K562 (cell line): Measurements from ENCODE around the gene IRF2BP1. TPM values are rescaled to one million over a fixed set of nuclear protein-coding genes. Genes with fewer than 3 reads are reported as not detected.
"Not testable (repeated sequence)": the region's sequence is repeated elsewhere in the genome, so short reads cannot be mapped to it uniquely, and the experiment has no call there.

Source experiments
- ATAC-seq: fragments of 200-7000 bp; cut with Tn5 transposase; 3 replicates; pipeline ENCODE4 v1.9.1; 2020; ENCODE audit warnings: moderate library complexity
- BruUV-seq: library from RNA; stranded (reverse); fragments of 400-500 nt; replicated peaks from 2 replicates; lab custom pipeline; 2021; lab: Mats Ljungman, UMichigan
- CTCF ChIA-PET: fragments of 300-600 bp; formaldehyde crosslinking; extraction: SDS; loops from one replicate; lab custom pipeline; 2021; ENCODE audit warnings: low intra/inter-chr PET ratio; lab: Yijun Ruan, JAX
- POLR2A ChIA-PET: fragments of 300-600, 350-650 bp; sonication (Branson Sonifier 250); formaldehyde crosslinking; extraction: SDS; loops from one replicate; lab custom pipeline; 2021; ENCODE audit warnings: antibody characterized with exemption, inconsistent platforms; lab: Yijun Ruan, JAX
- DNase-seq, 4 experiments: peaks; one replicate each; pipeline versions ENCODE4 v3.0.0 to v3.0.0-alpha.2; 2011 to 2018; ENCODE audit warnings: low spot score in 3 of 4, mixed read lengths in 3 of 4; ENCODE audit errors: extremely low read depth in 1 of 4
- FAIRE-seq: peaks from 2 replicates; lab custom pipeline; 2011; peaks lifted over from hg19 to GRCh38; lab: Jason Lieb, UNC
- H2AFZ ChIP-seq: 2 replicates; pipeline ENCODE4 v1.6.0; 2011; ENCODE audit warnings: low read depth, low read length, control low read depth, inconsistent platforms
- H3K27ac ChIP-seq: fragments of 200-600 bp; 3 replicates; pipeline ENCODE4 v1.8.0; 2011; ENCODE audit warnings: low read depth, mild to moderate bottlenecking, control low read depth, inconsistent platforms, low read length, moderate library complexity, mixed read lengths; ENCODE audit errors: extremely low read depth
- H3K27me3 ChIP-seq, 2 experiments: fragments of 300-600 bp in 1 of 2; 2 replicates in 1 of 2; 3 replicates in 1 of 2; pipeline versions ENCODE4 v1.6.0 to v1.8.0; 2011; ENCODE audit warnings: inconsistent platforms in 2 of 2, low read length in 2 of 2, mild to moderate bottlenecking in 1 of 2, mixed read lengths in 1 of 2, moderate library complexity in 1 of 2; ENCODE audit not compliant: control insufficient read depth in 2 of 2, insufficient read depth in 2 of 2
- H3K36me3 ChIP-seq: fragments of 300-600 bp; 3 replicates; pipeline ENCODE4 v1.8.0; 2011; ENCODE audit warnings: mild to moderate bottlenecking, low read length, inconsistent platforms; ENCODE audit not compliant: control insufficient read depth, insufficient read depth
- H3K4me1 ChIP-seq, 2 experiments: fragments of 200-600 bp in 1 of 2; replicated peaks in 1 of 2; 2 replicates in 1 of 2; 3 replicates in 1 of 2; pipeline versions ENCODE4 v1.5.1 to v1.8.0; 2011; ENCODE audit warnings: inconsistent platforms in 2 of 2, low read length in 2 of 2, mild to moderate bottlenecking in 1 of 2, mixed read lengths in 1 of 2, moderate library complexity in 1 of 2; ENCODE audit not compliant: control insufficient read depth in 2 of 2, insufficient read depth in 2 of 2
- H3K4me2 ChIP-seq: 2 replicates; pipeline ENCODE4 v1.6.1; 2011; ENCODE audit warnings: low read length, control low read depth, inconsistent platforms, mixed read lengths; ENCODE audit not compliant: insufficient read depth
- H3K4me3 ChIP-seq: fragments of 200-600 bp; sonication (generic), shearing (Covaris generic); 2 replicates; pipeline ENCODE4 v1.5.1; 2016; ENCODE audit warnings: control low read depth, inconsistent platforms
- H3K79me2 ChIP-seq: fragments of 200-600 bp; 3 replicates; pipeline ENCODE4 v1.8.0; 2011; ENCODE audit warnings: low read length, inconsistent platforms; ENCODE audit not compliant: control insufficient read depth, insufficient read depth
- H3K9ac ChIP-seq, 2 experiments: 2 replicates each; pipeline versions ENCODE4 v1.6.0 to v1.6.1; 2011; ENCODE audit warnings: low read depth in 2 of 2, low read length in 2 of 2, control low read depth in 1 of 2, inconsistent platforms in 1 of 2, mild to moderate bottlenecking in 1 of 2, mixed read lengths in 1 of 2; ENCODE audit not compliant: insufficient read depth in 1 of 2
- H3K9me1 ChIP-seq: one replicate; pipeline ENCODE4 v1.6.0; 2011; ENCODE audit warnings: inconsistent platforms, mild to moderate bottlenecking, low read length, moderate library complexity; ENCODE audit not compliant: control insufficient read depth, insufficient read depth
- H3K9me3 ChIP-seq: replicated peaks from 2 replicates; pipeline ENCODE4 v1.5.1; 2011; ENCODE audit warnings: low read depth, low read length, inconsistent platforms; ENCODE audit not compliant: control insufficient read depth, insufficient read depth
- H4K20me1 ChIP-seq: replicated peaks from 2 replicates; pipeline ENCODE4 v1.6.1; 2011; ENCODE audit warnings: low read length, inconsistent platforms, mixed read lengths; ENCODE audit not compliant: control insufficient read depth, insufficient read depth
- DACH1 ChIP-seq: fragments of 450-650 bp; IDR thresholded peaks from 2 replicates; pipeline ENCODE4 v1.6.1; 2018; ENCODE audit not compliant: partially characterized antibody
- GTF3C2 ChIP-seq: IDR thresholded peaks from 3 replicates; pipeline ENCODE4 v1.6.1; 2011; ENCODE audit warnings: borderline replicate concordance, mild to moderate bottlenecking, moderate library complexity; ENCODE audit not compliant: insufficient read length; ENCODE audit errors: extremely low read depth
- HDAC6 ChIP-seq: IDR thresholded peaks from 2 replicates; pipeline ENCODE4 v1.6.1; 2012; ENCODE audit warnings: low read depth, mild to moderate bottlenecking, control low read depth, inconsistent platforms, low read length, moderate library complexity
- MLX ChIP-seq, 2 experiments: fragments of 450-650 bp in 1 of 2; sonication (generic) in 1 of 2; formaldehyde crosslinking; conservative IDR thresholded peaks; 2 replicates each; pipeline versions ENCODE4 v1.4.0 to v1.8.1; 2020 to 2022; ENCODE audit warnings: mild to moderate bottlenecking in 1 of 2, missing genetic modification reagents in 1 of 2
- TFAP4 ChIP-seq: sonication (generic); formaldehyde crosslinking; IDR thresholded peaks from 2 replicates; pipeline ENCODE4 v1.8.0; 2022; ENCODE audit warnings: missing genetic modification reagents, mild to moderate bottlenecking, moderate library complexity, borderline replicate concordance
- USF2 ChIP-seq: sonication (generic); formaldehyde crosslinking; IDR thresholded peaks from 2 replicates; pipeline ENCODE4 v1.5.0; 2020; ENCODE audit warnings: missing genetic modification reagents
- WGBS: fragments of 100-300 bp; shearing (Covaris generic); methylation state at CpG from one replicate; pipeline ENCODE4 v1.1.6; 2016; ENCODE audit warnings: low coverage, mixed read lengths; ENCODE audit not compliant: insufficient coverage; ENCODE audit errors: missing lambda C conversion rate; 5-methylcytosine and 5-hydroxymethylcytosine counted together
- in situ Hi-C: fragments of 300-500 bp; cut with MboI; formaldehyde crosslinking; loops from 4 replicates; pipeline ENCODE4 v1.15.0; 2018; ENCODE audit warnings: inconsistent platforms, mixed read lengths
- intact Hi-C: fragments of 100-400 bp; cut with micrococcal nuclease; formaldehyde crosslinking; loops from 2 replicates; pipeline ENCODE4 v1.14.2; 2022
- polyA plus RNA-seq, 8 experiments: library from polyadenylated mRNA; depleted of rRNA in 4 of 8; stranded (reverse) in 5 of 8; unstranded in 3 of 8; fragments of >200 nt; fragmentation: Nextera tagmentation in 2 of 8; fragmentation: Illumina TruSeq in 1 of 8; extraction: Ambion mirVana in 2 of 8; extraction: Trizol in 1 of 8; gene quantifications; 2 replicates each; pipeline versions ENCODE4 v1.2.1 to v1.2.3, GENCODE V29; 2011 to 2014; ENCODE audit warnings: inconsistent platforms in 1 of 8, missing spikeins in 1 of 8
- total RNA-seq, 7 experiments: library from RNA; depleted of rRNA in 6 of 7; stranded (reverse); fragments of >200 nt in 6 of 7; fragmentation: Illumina TruSeq in 2 of 7; extraction: Trizol in 2 of 7; gene quantifications; 2 replicates each; pipeline versions ENCODE4 v1.2.1 to v1.2.3, GENCODE V29; 2011 to 2021; ENCODE audit warnings: low replicate concordance in 1 of 7

IRF2BP1 gene
- total and polyA plus RNA-seq, 9 of the 15 experiments (the other 6 are each of a cell fraction or from before 2014, with no cell fraction given): 0.61 to 35.9 (median 3.5) TPM

- ChIA-PET POLR2A (interaction anchor here (0.6 to 2.0 kb wide), 4 partner anchors 9 to 919 kb away, joined by 3 to 5 read pairs (median 4); partner anchors contain the start of gene IRF2BP1), CTCF (interaction anchor here (5.5 kb wide), 1 partner anchor 15 kb away, joined by 102 read pairs; no protein-coding TSS in a partner anchor)
- H4K20me1 ChIP-seq, in situ Hi-C loops, ATAC-seq, H2AFZ ChIP-seq, H3K4me2 ChIP-seq, intact Hi-C loops, H3K27me3 ChIP-seq, DNase-seq, H3K9me3 ChIP-seq, H3K4me3 ChIP-seq, H3K36me3 ChIP-seq, FAIRE-seq, H3K9me1 ChIP-seq, H3K9ac ChIP-seq, BruUV-seq, H3K27ac ChIP-seq: not testable (repeated sequence)
- Histone ChIP-seq H3K79me2 (peaks cover 26% of the 10 kb centered on the region), H3K4me1 (peaks cover 23 to 43% of the 10 kb centered on the region in 2 experiments)
- TF ChIP-seq DACH1: peak; percentile 95
- WGBS: 42% methylated on average over 4 of the region's 4 CpGs
Measured at GRCh38 chr19:45867241-45867640, 18.7 kb downstream of the IRF2BP1 start.

- Histone ChIP-seq H3K4me2 (peak overlapping the region; percentile 52), H3K27ac (0 out of 3 replicates have a peak overlapping the region, but pooled peaks have one; percentile 5), H3K36me3 (0 out of 3 replicates have a peak, but pooled peaks cover 5% of the 10 kb centered on the region), H3K79me2 (peaks cover 32% of the 10 kb centered on the region), H3K27me3 (no peaks in the 10 kb centered on the region), H3K4me3 (no peak overlapping the region), H4K20me1 (no peaks in the 10 kb centered on the region), H3K9me1 (peaks cover 2% of the 10 kb centered on the region), H3K4me1 (peaks cover 23 to 42% of the 10 kb centered on the region in 2 experiments), H2AFZ (no peak overlapping the region), H3K9me3 (no peaks in the 10 kb centered on the region), H3K9ac (peak overlapping the region in 1 of 2 experiments; percentile 65; a peak in 1 of 4 replicates)
- 66% methylated on average over 7 of the region's 11 CpGs for WGBS
- in situ Hi-C loops: no loop called here
- TF ChIP-seq HDAC6 (no peak), TFAP4 (CRISPR knock-in tag) (peak; percentile 17; the same call in 1 of the 2 replicates), MLX (CRISPR knock-in tag; conservative IDR thresholded peaks at IDR 0.05) (no peak), GTF3C2 (no peak), USF2 (CRISPR knock-in tag) (no peak)
- ChIA-PET POLR2A (interaction anchor here (0.6 to 2.0 kb wide), 8 partner anchors 9 to 920 kb away, joined by 3 to 9 read pairs (median 3); partner anchors contain the start of genes CCDC61 and IRF2BP1), CTCF (interaction anchor here (5.5 kb wide), 1 partner anchor 15 kb away, joined by 102 read pairs; no protein-coding TSS in a partner anchor)
- no peak for DNase-seq
- no peak for FAIRE-seq
- no peak for ATAC-seq
- intact Hi-C loops: no loop called here
- BruUV-seq: no TSS peak
Measured at GRCh38 chr19:45866400-45867176, 19.4 kb downstream of the IRF2BP1 start.
